ENCODE data around the gene ACSF3.

- no peak for TF ChIP-seq EZH2 (IDR thresholded peaks at IDR 0.05; ENCODE audit: low read length, unreplicated experiment)
- TF ChIP-seq, protein P1, sequence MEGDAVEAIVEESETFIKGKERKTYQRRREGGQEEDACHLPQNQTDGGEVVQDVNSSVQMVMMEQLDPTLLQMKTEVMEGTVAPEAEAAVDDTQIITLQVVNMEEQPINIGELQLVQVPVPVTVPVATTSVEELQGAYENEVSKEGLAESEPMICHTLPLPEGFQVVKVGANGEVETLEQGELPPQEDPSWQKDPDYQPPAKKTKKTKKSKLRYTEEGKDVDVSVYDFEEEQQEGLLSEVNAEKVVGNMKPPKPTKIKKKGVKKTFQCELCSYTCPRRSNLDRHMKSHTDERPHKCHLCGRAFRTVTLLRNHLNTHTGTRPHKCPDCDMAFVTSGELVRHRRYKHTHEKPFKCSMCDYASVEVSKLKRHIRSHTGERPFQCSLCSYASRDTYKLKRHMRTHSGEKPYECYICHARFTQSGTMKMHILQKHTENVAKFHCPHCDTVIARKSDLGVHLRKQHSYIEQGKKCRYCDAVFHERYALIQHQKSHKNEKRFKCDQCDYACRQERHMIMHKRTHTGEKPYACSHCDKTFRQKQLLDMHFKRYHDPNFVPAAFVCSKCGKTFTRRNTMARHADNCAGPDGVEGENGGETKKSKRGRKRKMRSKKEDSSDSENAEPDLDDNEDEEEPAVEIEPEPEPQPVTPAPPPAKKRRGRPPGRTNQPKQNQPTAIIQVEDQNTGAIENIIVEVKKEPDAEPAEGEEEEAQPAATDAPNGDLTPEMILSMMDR (conservative IDR thresholded peaks at IDR 0.05; ENCODE audit: low read depth, low read length): no peak
Observed at GRCh38 chr16:89163297-89163696, 69.6 kb downstream of the ACSF3 start.
